Hematopoietic multipotent progenitor cell (in vitro differentiated cells): ENCODE results near the gene PALLD. TPM values are rescaled to one million over a fixed set of nuclear protein-coding genes. Genes with fewer than 3 reads are reported as not detected.
A peak's percentile ranks its signal among the peaks of the same experiment; 100 is the strongest.

Source experiments
- DNase-seq, 3 donors: peaks; one replicate each; pipeline ENCODE4 v3.0.0-alpha.2; 2011 to 2015; ENCODE audit warnings: low read depth in 2 of 3, low spot score in 2 of 3
- total RNA-seq: library from RNA; depleted of rRNA; stranded (reverse); fragments of >200 nt; gene quantifications from one replicate; pipeline ENCODE4 v1.2.3, GENCODE V29; 2012

The PALLD gene
- total RNA-seq, 1 donor, result 5.9 TPM

DNA sequence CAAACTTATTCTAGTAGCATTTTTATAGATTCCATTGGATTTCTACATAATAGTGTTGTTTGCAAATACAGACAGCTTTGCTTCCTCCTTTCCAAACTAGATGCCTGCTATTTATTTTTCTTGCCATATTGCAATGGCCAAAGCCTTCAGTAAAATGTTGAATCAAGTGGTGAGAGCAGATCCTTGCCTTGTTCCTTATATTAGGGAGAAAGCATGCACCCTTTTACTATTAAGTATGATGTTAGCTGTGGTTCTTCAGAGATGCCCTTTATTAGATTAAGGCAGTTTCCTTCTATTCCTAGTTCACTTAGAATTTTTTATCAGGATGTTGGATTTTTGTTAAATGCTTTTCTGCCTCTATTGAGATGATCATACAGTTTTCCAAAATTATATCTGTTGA, 279.5 kb downstream of the PALLD start:
- DNase-seq, result no peak

DNA sequence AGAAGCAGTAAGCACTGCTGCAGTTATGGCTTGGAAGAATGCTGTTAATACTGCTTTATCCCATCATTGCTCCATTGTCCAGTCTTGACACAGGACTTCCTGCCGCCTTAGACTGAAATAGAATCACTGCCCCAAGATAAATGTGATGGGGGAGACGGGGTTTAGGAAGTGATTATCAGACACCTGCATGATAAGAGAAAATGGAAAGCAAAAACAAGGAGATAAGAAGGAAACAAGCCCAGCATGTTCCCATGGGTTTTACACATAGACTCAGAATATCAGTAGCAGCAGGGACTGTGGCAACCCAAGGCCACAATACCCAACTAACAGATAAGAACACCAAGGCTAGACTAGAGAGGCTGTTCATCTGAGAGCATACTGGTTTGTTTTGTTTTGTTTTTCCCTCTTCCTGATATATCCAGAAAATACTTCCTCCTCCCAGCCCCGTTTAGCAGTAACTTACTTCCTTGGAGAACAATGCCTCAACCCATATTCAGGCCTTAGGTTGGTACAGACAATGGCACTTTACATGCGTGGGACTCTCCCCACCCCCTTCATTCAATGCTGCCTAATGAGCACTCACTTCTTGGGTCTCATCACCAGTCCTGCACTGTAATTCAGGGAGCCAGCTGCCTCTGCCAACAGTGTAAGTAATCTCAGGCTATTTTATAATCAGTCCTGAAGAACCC, 280.6 kb downstream of the PALLD start:
- DNase-seq, result no peak

DNA sequence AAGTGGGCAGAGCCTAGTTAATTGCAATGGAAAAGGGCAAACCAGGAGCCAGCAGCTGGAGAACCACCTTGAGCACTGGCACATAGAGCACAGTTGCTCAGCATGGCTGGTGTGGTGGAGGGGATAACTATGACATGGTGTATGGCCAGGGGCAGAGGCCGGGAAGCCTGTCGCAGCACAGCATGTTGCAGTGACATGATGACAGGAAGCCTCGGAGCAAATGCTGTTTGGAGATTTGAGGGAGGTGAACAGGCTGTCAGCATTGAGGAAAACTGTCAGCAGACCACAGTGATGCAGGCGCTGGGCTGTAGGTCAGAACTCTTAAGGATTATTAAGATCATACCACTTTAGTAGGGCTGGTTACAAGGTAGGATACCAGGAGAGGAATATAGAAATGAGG, 284.5 kb downstream of the PALLD start:
- no peak for DNase-seq

DNA sequence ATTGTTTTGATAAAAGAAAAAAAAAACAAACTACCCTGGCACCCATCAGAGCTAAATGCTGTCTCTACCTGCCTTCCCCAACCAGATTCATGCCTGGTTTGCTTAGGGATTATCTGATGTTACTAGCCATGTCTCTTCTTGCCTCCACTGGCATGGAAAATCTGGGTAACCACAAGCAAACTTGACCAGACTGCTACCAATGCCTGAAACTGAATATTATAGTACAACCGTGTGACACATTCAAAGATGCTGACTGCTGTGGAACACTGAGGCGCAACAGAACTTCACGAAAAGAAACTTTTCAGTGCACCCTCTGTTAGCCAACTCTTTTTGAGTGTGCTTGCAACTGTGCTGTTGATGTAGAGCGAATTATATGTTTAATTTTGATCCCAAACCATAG, 285.1 kb downstream of the PALLD start:
- no peak for DNase-seq

DNA sequence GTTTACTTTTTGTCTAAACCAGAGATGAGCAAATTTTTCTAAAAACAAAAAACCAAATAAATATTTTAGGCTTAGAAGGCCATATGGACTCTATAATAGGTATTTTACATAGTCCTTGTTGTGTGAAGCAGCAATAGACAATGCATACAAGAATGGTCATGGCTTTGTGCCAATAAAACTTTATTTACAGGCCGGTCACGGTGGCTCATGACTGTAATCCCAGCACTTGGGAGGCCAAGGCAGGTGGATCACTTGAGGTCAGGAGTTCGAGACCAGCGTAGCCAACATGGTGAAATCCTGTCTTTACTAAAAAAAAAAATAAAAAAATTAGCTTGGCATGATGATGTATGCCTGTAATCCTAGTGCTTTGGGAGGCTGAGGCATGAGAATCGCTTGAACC, 285.6 kb downstream of the PALLD start:
- no peak for DNase-seq

DNA sequence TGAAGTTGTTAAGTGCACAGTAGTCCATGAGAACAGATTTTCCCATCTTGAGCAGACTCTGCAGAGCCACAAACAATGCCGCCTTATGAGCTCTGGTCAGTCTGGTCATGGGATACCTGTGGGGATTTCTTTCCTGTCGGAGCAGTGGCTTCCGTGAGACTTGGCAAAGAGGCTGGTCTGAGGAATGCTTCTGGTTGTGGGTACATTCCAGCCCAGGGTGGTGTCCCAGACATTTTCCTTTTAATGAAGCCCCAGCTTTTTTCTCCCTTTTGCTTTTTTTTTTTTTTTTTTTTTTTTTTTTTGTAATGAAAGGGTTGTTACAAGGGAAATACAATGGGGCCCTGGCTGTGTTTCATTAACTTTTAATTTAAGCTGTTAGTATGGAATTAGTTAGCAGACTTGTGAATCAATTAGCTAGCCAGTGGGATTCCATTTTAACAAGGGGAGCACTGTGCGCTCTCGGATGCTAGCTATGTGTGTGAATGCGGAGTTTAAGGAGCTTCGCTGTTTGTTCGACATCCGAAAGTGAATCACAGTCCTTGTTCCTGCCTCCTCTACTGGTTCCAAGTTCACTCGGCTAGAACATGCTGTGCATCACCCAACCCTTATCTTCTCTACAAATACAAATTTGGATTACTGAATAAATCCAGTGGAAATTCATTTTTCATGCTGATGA, 288.1 kb downstream of the PALLD start:
- DNase-seq, result no peak

DNA sequence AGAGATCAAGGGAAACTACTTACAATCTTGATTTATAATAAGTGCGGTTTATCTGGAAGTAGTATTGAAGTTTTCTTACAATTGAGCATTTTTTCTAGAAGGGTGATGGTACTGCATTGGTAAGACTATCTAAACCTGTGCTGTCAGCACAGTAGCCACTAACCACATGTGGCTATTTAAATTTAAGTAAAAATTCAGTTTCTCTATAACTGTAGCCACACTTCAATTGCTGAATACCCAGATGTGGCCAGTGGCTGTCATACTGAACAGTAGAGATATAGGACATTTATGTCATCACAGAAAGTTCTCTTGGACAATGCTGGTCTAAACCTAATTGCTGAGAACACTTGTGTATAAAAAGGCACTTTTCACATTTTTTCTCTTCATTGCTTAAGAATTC, 290.5 kb downstream of the PALLD start:
- no peak for DNase-seq

DNA sequence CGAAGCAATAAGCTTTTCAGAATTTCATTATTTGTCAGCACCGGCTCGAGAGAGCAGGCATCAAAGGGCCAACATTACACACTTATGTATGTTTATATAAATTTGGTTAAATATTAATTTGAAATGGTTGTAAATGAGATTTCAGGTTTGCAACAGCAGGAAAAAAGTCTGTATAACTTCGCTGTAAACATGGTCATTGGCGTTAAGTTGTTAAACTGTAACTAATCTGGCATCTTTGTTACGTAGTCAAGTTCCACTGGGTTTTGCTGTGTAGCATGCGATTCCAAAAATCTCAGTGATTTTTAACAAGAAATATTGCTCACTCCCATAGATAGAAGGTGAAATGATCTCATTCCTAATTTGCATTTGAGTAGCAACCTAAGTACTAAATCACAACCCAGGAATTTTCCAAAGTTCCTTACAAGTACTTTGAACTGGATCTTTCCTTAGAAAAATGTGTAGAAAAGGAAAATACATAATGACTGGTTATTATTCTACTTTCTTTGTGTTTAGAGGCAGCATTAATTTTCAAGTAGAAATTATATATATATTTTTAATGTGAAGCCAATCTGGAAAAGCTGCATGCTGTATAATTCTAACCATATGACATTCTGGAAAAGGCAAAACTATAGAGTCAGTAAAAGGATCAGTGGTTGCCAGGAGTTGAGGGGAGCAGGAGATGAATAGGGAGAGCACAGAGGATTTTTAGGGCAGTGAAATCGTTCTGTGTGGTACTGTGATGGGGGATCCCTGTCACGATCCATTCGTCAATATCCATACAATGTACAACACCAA, 291.1 kb downstream of the PALLD start:
- DNase-seq, result no peak

DNA sequence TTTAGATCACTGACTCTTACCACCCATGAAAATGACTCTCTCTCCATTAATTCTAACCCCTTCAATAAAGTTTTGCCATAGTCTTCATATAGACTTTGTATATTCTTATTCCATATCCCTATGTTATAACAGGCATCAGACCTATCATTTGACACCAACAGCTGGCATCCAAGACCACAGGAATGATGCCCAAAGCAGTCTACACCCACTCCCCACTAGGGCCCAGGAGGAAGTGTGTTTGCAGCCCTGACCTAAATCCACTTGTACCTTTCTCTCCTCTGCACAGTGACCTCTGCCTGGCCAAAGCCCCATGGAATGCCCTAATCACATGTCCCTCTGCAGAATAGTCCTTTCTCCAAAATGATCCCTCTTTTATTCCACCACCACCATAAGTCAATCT, 294.0 kb downstream of the PALLD start:
- DNase-seq, result no peak

DNA sequence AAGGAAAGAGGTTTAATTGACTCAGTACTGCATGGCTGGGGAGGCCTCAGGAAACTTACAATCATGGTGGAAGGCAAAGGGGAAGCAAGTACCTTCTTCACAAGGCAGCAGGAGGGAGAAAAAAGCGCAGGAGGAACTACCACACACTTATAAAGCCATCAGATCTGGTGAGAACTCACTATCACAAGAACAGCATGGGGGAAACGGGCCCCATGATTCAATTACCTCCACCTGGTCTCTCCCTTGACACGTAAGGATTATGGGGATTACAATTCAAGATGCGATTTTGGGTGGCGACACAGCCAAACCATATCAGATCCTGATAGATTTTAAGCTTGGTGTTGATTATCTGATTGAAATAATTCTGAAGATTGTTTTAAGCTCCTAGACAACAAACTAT, 294.5 kb downstream of the PALLD start:
- DNase-seq, result no peak

DNA sequence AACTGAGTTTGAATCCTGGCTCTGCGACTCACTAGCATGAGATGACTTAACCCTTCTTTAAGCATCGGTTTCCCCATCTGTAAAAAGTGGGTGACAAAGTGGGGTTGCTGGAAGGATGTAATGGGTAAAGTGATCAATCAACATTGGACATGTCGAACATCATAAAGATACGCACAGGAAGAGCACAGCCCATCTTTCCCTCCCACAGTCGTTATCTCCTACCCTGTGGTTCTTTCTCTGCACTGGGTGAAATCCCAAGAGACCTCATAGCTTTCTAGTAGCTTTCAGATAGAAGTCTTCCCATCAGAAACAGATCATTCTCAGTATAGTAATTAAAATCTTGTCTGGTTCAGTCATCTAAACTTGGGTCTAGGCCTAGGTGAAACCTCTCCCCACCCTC, 296.7 kb downstream of the PALLD start:
- no peak for DNase-seq

DNA sequence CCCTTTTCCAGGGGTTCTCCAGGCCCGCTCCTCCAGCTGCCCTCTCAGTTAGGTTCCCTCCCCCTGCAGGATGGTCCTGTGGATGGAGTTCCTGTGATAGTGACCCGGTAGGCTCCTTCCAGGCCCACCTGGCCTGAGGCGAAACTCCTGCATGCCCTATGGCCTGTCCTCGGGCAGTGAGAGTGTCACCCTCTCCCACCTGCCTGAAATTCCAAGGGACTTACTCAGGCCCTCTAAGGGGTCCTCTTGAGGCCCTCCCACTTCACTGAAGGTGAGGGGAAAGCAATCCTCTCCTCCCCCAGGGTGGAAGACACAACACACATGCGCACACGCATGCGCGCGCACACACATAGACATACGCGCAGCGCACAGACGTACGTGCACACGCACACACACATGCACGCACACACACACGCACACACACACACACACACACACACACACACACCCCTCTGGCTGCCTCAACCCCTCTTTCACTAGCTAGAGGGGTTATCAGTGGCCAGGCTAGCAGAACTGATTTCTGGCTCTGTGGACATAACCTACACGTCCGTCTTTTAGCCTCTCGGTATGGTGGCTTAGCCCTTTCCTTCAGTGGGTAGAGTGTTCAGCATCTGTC, 297.3 kb downstream of the PALLD start:
- no peak for DNase-seq

DNA sequence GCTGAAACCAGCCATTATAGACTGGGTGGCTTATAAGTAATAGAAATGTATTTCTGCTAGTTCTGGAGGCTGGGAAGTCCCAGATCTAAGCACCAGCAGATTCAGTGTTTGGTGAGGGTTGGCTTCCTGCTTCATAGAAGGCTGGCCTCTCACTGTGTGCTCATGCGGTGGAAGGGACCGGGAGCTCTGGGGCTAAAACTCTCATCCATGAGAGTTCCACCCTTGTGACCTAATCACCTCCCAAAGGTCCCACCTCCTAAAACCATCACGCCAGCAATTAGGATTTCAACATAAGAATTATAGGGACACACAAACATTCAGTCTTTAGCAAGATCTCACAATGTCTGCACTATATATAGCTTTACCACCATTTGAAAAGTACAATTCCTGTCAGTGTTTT, 298.0 kb downstream of the PALLD start:
- DNase-seq, result no peak

DNA sequence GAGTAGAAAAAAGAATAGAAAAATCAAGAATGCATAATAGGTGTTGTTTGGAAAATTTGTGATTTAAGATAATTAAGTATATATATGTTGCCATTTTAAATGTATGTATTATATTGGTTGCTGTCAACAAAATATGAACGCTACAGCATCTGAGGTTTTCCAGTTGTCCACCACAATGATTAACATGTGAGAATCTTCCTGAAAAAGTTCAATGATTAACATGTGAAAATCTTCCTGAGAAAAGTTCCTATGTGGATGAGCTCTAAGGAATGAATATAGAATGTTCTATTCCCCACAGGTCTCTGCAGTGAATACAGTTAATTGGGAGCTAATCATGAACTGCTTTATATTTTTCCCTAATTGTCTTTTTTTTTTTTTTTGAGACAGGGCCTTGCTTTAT, 298.5 kb downstream of the PALLD start:
- DNase-seq, result no peak

DNA sequence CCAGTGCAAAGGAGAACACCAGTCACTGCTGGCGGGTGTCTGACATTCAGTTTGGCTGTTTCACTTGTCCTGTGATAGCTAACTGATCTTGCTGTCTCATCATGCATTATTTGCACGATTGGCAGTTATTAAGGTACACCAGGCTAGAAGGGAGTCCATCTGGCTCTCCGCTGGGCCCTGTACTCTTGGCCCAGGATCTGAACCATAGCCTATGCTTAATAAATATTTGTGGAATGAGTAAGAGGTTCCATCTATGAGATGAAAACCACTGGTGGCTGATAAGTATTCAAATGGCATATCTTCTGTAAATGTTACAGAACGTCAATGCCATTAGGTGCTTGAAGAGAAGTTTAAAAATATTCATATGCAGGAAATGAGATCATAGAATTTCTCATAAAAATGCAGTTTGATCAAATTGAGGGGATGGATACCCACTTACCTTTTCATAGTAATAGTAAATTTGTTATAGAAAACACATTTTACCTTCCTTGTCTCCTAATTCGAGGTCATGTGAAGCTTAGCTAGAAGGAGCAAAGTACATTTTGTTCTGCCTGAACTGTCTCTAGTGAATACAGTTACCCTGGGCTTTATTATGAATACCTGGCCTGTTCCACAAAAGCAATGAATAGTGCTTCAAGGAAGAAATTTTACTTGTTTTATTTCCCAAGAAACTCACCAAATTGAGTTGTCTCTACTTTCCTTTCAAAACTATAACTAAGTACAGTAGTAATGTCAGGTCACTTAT, 299.7 kb downstream of the PALLD start:
- no peak for DNase-seq

DNA sequence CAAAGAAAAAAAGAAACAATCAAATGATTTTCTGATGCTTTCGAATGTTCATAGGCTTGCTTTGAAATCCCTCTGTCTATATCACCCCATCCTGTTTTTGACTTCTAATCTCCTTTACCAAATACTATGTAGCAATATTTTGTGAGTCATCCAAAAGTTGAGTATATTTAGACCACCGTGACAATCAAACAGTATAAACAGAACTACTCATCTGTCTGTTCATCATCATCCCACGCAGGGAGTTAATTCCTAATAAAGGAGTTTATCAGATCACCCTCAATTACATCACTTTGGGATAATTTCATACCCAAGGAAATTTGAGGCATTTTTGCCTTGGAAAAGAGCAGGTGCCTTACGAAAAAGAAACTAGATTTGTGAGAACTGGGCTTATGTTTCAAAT, 300.3 kb downstream of the PALLD start:
- DNase-seq, result peak in 1 of 3 donors; percentile 21

DNA sequence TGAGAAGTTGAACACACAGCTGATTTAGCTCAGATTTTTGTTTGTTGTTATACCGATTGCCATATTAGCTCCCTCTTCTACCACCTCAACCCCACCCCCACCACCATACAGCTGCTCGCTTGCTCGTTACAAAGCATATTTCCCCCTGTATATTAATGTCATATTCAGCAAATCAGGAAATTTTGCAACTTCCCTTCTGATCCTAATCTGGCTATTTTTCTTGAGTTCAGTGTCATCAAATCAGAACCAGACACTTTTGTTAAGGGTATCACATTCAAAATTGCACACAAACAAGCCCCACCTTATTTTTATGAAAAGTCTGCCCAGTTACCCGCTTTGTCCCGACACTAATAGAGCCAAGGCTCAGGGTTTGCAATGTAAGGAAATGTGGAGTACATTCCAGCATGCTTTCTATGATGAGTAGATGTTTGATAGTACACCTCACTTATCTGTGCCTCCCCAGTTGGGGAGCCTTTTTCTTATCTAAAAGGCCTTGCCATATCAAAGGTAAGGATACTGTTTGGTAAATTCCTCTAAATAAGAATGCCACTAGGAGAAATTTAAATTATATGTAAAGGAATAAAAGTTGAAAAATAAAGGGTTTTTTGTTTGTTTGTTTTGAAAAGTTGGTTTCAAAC, 301.0 kb downstream of the PALLD start:
- DNase-seq, result peak in 2 of 3 donors; percentile 27 to 43

DNA sequence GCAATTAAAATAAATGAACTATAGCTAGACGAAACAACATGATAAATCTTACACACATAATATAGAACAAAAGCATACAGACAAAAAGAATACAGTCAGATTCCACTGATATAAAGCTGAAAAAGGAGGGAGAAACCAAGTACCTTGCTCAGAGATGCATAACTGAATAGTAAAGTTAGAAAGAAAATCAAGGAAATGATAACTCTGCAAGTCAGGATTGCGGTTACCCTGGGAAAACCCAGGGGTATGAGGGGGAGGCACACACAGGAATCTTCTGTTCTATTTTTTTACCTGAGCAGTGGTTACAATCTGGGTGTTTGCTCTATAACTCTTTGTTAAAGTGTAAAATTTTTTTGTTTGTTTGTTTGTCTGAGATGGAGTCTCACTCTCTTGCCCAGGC, 304.1 kb downstream of the PALLD start:
- no peak for DNase-seq

DNA sequence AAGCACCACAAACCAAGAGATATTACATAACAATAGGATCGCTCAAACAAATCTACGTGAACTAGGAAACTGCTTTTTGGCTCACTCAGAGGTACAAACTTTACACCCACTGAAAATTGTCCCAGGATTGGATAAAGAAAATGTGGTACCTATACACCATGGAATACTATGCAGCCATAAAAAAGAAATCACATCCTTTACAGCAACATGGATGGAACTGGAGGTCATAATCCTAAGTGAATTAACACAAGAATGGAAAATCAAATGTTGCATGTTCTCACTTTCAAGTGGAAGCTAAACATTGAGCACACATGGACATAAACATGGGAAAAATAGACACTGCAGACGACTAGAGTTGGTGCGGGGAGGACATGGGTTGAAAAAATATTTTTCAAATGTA, 305.4 kb downstream of the PALLD start:
- no peak for DNase-seq

DNA sequence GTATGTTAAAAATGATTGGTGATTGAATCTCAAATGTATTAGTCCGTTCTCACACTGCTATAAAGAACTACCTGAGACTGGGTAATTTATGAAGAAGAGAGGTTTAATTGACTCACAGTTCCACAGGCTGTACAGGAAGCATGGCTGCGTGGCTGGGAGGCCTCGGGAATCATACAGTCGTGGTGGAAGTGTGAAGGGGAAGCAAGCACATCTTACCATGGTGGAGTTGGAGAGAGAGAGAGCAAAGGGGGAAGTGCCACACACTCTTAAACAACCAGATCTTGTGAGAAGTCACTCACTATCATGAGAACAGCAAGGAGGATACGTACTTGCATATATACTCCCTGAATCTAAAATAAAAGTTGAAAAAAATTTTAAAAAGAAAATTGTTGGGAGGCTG, 306.2 kb downstream of the PALLD start:
- peak in 1 of 3 donors; percentile 60 for DNase-seq
